Heart left ventricle (tissue), 13 donors: Measurements from ENCODE around the gene ALDOC.

Experiments used
- POLR2A ChIP-seq, 2 donors: fragments of 450-650 bp; IDR thresholded peaks; one replicate each; pipeline ENCODE4 v1.6.1; 2017; ENCODE audit warnings: antibody characterized with exemption in 2 of 2, mild to moderate bottlenecking in 2 of 2, moderate library complexity in 2 of 2
- TF ChIP-seq, protein P1 (sequence below), 12 donors: fragments of 200-600 bp; sonication (generic) in 4 of 12; IDR thresholded peaks; one replicate each; pipeline versions ENCODE4 v1.5.0 to v1.8.0; 2018 to 2022; ENCODE audit warnings: antibody characterized with exemption in 12 of 12, mild to moderate bottlenecking in 5 of 12
- donor health status: ischemic (EF 13 %, LVEDD 7.1; RV severe dilation, severe dysfunction).
- donor health status: DM: no; HTN: yes; CAD: no.
- donor health status: DM: no; HTN: no; CAD: no.
- donor health status: ischemic (EF 25% LVEDD 6.9; RV normal size, moderate dysfunction).
- donor health status: ischemic (EF 25% LVEDD 5.7; RV mildly dilated, moderate dysfunction).
- donor health status: ischemic (EF 35%, LVEDD 5.7; RV mildly dilated, moderate dysfunction).
- donor health status: nonischemic (EF 11% LVEDD 7.7; RV severe dilation, severe dysfunction).
- donor health status: DM: yes; HTN: yes; CAD: no.
- donor health status: PGD.
- donor health status: ischemic (EF 29% LVEDD 5.4; RV normal size, mild dysfunction).
- donor health status: nonischemic (EF 23%, LVEDD 6.1; RV moderate dilation, normal function).

DNA sequence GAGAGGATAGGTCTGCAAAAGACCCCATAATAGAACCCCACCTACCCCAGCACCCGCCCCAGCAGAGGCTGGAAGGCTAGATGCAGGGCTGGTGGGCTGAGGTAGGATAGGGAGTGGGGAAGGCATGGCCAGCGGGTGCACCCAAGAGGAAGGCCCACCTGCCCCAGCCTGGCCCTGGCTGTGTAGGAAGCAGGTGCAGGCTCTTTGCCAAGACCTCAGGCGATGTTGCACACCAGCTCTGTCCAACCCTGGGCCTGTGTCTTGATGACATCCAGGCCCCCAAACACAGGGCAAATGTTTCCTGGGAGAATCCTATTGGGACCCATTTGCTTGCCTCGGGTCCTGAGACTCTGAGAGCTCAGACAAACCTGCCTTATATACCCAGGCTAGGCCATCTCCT is 36.5 kb downstream of the ALDOC start:
- TF ChIP-seq, protein P1, sequence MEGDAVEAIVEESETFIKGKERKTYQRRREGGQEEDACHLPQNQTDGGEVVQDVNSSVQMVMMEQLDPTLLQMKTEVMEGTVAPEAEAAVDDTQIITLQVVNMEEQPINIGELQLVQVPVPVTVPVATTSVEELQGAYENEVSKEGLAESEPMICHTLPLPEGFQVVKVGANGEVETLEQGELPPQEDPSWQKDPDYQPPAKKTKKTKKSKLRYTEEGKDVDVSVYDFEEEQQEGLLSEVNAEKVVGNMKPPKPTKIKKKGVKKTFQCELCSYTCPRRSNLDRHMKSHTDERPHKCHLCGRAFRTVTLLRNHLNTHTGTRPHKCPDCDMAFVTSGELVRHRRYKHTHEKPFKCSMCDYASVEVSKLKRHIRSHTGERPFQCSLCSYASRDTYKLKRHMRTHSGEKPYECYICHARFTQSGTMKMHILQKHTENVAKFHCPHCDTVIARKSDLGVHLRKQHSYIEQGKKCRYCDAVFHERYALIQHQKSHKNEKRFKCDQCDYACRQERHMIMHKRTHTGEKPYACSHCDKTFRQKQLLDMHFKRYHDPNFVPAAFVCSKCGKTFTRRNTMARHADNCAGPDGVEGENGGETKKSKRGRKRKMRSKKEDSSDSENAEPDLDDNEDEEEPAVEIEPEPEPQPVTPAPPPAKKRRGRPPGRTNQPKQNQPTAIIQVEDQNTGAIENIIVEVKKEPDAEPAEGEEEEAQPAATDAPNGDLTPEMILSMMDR (IDR thresholded peaks at IDR 0.05): no peak
- no peak for TF ChIP-seq POLR2A (IDR thresholded peaks at IDR 0.05)
